ENCODE results near the gene CACNB2. TPM values are rescaled to one million over a fixed set of nuclear protein-coding genes. Genes with fewer than 3 reads are reported as not detected.

CACNB2 gene
- total RNA-seq, 4 donors from 2014 or later: 0.13 to 1.5 (median 0.18) TPM; not detected in 1

DNA sequence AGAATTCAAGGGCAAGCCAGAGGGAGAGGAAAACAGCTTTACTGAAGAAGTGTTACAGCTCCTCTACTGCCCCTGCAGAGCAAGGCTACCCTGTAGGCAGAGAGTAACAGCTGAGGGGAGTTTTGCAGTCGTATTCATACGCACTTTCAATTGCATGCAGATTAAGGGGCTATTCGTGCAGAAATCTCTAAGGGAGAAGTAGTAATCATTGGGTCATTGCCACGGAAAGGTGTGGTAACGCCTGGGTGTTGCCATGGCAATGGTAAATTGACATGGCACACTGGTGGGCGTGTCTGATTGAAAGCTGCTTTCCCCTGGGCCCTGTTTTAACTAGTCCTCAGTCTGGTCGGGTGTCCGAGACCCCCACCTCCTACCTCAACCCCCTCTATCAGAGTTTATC lies 284.0 kb downstream of the CACNB2 start:
- ATAC-seq (no peak), DNase-seq (no peak)
- intact Hi-C loops (cut with DNase I; ENCODE audit: low total_unique reads): no loop called here
- Histone ChIP-seq H3K4me3 (no peak overlapping the region), H3K27ac (no peak overlapping the region), H3K27me3 (no peaks in the 10 kb centered on the region), H3K9me3 (no peaks in the 10 kb centered on the region), H3K4me1 (no peaks in the 10 kb centered on the region), H3K36me3 (no peaks in the 10 kb centered on the region)
- in situ Hi-C loops (cut with MboI; ENCODE audit: low sequenced_read_pairs in 4 of 4): no loop called here
- TF ChIP-seq, protein P1, sequence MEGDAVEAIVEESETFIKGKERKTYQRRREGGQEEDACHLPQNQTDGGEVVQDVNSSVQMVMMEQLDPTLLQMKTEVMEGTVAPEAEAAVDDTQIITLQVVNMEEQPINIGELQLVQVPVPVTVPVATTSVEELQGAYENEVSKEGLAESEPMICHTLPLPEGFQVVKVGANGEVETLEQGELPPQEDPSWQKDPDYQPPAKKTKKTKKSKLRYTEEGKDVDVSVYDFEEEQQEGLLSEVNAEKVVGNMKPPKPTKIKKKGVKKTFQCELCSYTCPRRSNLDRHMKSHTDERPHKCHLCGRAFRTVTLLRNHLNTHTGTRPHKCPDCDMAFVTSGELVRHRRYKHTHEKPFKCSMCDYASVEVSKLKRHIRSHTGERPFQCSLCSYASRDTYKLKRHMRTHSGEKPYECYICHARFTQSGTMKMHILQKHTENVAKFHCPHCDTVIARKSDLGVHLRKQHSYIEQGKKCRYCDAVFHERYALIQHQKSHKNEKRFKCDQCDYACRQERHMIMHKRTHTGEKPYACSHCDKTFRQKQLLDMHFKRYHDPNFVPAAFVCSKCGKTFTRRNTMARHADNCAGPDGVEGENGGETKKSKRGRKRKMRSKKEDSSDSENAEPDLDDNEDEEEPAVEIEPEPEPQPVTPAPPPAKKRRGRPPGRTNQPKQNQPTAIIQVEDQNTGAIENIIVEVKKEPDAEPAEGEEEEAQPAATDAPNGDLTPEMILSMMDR (IDR thresholded peaks at IDR 0.05 in 4 of 5, conservative IDR thresholded peaks at IDR 0.05 in 1 of 5): no peak
- no peak for TF ChIP-seq POLR2A (IDR thresholded peaks at IDR 0.05)

DNA sequence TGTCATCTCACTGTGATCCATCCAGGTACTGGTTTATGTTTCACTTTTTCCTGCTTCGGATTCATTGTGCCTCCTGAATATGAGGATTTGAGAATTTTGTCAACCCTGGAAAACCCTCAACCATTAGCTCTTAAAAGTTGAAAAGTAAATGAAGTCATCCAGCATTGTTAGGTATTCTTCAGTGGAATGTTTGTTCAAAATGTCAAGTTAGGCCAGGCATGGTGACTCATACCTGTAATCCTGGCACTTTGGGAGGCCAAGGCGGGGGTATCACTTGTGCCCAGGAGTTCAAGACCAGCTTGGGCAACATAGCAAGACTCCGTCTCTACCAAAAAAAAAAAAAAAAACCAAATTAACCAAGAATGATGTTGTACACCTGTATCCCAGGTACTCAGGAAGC lies 289.1 kb downstream of the CACNB2 start:
- no peak overlapping the region for H3K4me3 ChIP-seq
- ATAC-seq (no peak), DNase-seq (no peak)
- TF ChIP-seq, protein P1 (IDR thresholded peaks at IDR 0.05 in 4 of 5, conservative IDR thresholded peaks at IDR 0.05 in 1 of 5): no peak
- TF ChIP-seq POLR2A (IDR thresholded peaks at IDR 0.05): no peak
- H3K36me3 ChIP-seq: no peaks in the 10 kb centered on the region
- no peaks in the 10 kb centered on the region for H3K4me1 ChIP-seq
- no peak overlapping the region for H3K27ac ChIP-seq
- intact Hi-C loops (cut with DNase I; ENCODE audit: low total_unique reads): no loop called here
- in situ Hi-C loops (cut with MboI; ENCODE audit: low sequenced_read_pairs in 4 of 4): no loop called here
- H3K9me3 ChIP-seq: no peaks in the 10 kb centered on the region
- no peaks in the 10 kb centered on the region for H3K27me3 ChIP-seq

DNA sequence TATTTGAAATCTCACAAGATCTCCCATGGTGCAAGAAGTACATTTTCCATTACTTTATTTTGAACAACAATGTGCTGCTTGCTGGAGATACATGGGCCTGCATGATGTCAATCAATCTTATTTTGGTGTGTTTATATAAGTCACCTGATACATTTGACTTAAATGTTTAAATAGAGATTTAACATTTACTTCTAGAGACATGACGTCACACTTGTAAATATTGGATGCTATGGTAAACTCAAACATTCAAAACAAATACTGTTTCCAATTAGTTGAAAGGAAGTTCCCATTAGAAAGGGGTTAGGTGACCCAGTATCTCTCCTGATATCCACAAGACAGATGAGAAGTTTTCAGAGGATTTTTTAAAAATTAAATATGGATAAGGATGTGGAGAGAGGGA lies 296.7 kb downstream of the CACNB2 start:
- no peaks in the 10 kb centered on the region for H3K27me3 ChIP-seq
- in situ Hi-C loops (cut with MboI; ENCODE audit: low sequenced_read_pairs in 4 of 4) (no loop called here), intact Hi-C loops (cut with DNase I; ENCODE audit: low total_unique reads) (no loop called here)
- H3K27ac ChIP-seq: no peak overlapping the region
- no peaks in the 10 kb centered on the region for H3K9me3 ChIP-seq
- no peak for ATAC-seq
- no peaks in the 10 kb centered on the region for H3K36me3 ChIP-seq
- DNase-seq: no peak
- no peaks in the 10 kb centered on the region for H3K4me1 ChIP-seq
- H3K4me3 ChIP-seq: no peak overlapping the region
- no peak for TF ChIP-seq POLR2A (IDR thresholded peaks at IDR 0.05)
- TF ChIP-seq, protein P1 (IDR thresholded peaks at IDR 0.05 in 4 of 5, conservative IDR thresholded peaks at IDR 0.05 in 1 of 5): no peak

DNA sequence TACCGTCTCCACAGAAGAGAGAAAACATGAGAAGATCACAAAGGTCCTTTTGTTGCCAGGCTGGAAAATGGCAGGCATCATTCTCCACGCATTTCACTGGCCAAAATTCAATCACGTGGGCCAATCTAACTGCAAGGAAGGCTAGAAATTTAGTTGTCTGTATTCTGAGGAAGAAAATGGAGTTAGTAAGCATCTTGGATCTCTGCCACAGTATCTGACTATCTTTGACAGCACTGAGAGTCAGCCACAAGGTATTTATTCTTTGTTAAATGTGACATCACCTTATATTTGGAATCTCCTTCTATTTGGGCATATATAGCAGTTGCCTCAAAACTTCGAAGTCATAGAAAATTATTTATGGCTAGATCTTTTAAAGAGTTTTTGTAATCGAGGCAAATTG lies 297.3 kb downstream of the CACNB2 start:
- H3K9me3 ChIP-seq: no peaks in the 10 kb centered on the region
- H3K36me3 ChIP-seq: no peaks in the 10 kb centered on the region
- no peaks in the 10 kb centered on the region for H3K4me1 ChIP-seq
- ATAC-seq (no peak), DNase-seq (no peak)
- H3K27ac ChIP-seq: no peak overlapping the region
- in situ Hi-C loops (cut with MboI; ENCODE audit: low sequenced_read_pairs in 4 of 4): no loop called here
- intact Hi-C loops (cut with DNase I; ENCODE audit: low total_unique reads): no loop called here
- H3K27me3 ChIP-seq: no peaks in the 10 kb centered on the region
- no peak for TF ChIP-seq POLR2A (IDR thresholded peaks at IDR 0.05)
- TF ChIP-seq, protein P1 (IDR thresholded peaks at IDR 0.05 in 4 of 5, conservative IDR thresholded peaks at IDR 0.05 in 1 of 5): no peak
- no peak overlapping the region for H3K4me3 ChIP-seq

Measured in gastrocnemius medialis (tissue), 4 donors.